Measurements from ENCODE around the gene ZFYVE19.

ZFYVE19 gene

GRCh38 chr15:40807028-40807887, at the start of gene ZFYVE19, which contains the start of gene DNAJC17:
ZFYVE19 (plus strand) TSS chr15:40807089; CDS start chr15:40807590, 501 bp downstream.
DNAJC17 (minus strand) TSS chr15:40807473; CDS start chr15:40807446, 27 bp downstream.
- TF ChIP-seq GATA2 (IDR thresholded peaks at IDR 0.05; ENCODE audit: low read depth, low read length) (no peak), GATA3 (IDR thresholded peaks at IDR 0.05; ENCODE audit: low read depth, low read length) (no peak)

- TF ChIP-seq GATA2 (IDR thresholded peaks at IDR 0.05; ENCODE audit: low read depth, low read length) (no peak), GATA3 (IDR thresholded peaks at IDR 0.05; ENCODE audit: low read depth, low read length) (no peak)
Measured at GRCh38 chr15:40759961-40760360, 46.9 kb upstream of the ZFYVE19 start.

GRCh38 chr15:40762919-40763800, 43.7 kb upstream of the ZFYVE19 start:
- TF ChIP-seq GATA2 (IDR thresholded peaks at IDR 0.05; ENCODE audit: low read depth, low read length) (no peak), GATA3 (IDR thresholded peaks at IDR 0.05; ENCODE audit: low read depth, low read length) (no peak)

- TF ChIP-seq GATA2 (IDR thresholded peaks at IDR 0.05; ENCODE audit: low read depth, low read length), result no peak
- no peak for TF ChIP-seq GATA3 (IDR thresholded peaks at IDR 0.05; ENCODE audit: low read depth, low read length)
Measured at GRCh38 chr15:40763801-40764628, 42.9 kb upstream of the ZFYVE19 start, which contains the start of gene GCHFR. GCHFR (plus strand) TSS chr15:40764068; CDS start chr15:40764181, 113 bp downstream.

- no peak for TF ChIP-seq GATA2 (IDR thresholded peaks at IDR 0.05; ENCODE audit: low read depth, low read length)
- no peak for TF ChIP-seq GATA3 (IDR thresholded peaks at IDR 0.05; ENCODE audit: low read depth, low read length)
Measured at GRCh38 chr15:40764629-40765103, 42.2 kb upstream of the ZFYVE19 start.

GRCh38 chr15:40766194-40766815, 40.6 kb upstream of the ZFYVE19 start:
- TF ChIP-seq GATA3 (IDR thresholded peaks at IDR 0.05; ENCODE audit: low read depth, low read length) (no peak), GATA2 (IDR thresholded peaks at IDR 0.05; ENCODE audit: low read depth, low read length) (no peak)

GRCh38 chr15:40766906-40767837, 39.7 kb upstream of the ZFYVE19 start:
- TF ChIP-seq GATA3 (IDR thresholded peaks at IDR 0.05; ENCODE audit: low read depth, low read length) (no peak), GATA2 (IDR thresholded peaks at IDR 0.05; ENCODE audit: low read depth, low read length) (no peak)

- TF ChIP-seq GATA3 (IDR thresholded peaks at IDR 0.05; ENCODE audit: low read depth, low read length) (no peak), GATA2 (IDR thresholded peaks at IDR 0.05; ENCODE audit: low read depth, low read length) (no peak)
Measured at GRCh38 chr15:40767838-40768500, 38.9 kb upstream of the ZFYVE19 start.

- TF ChIP-seq GATA3 (IDR thresholded peaks at IDR 0.05; ENCODE audit: low read depth, low read length), result no peak
- no peak for TF ChIP-seq GATA2 (IDR thresholded peaks at IDR 0.05; ENCODE audit: low read depth, low read length)
Measured at GRCh38 chr15:40768521-40769273, 38.2 kb upstream of the ZFYVE19 start.

GRCh38 chr15:40769274-40770146, 37.4 kb upstream of the ZFYVE19 start, which contains the start of gene C15orf62:
C15orf62 (plus strand) TSS chr15:40769980; CDS start chr15:40770496, 516 bp downstream.
- TF ChIP-seq GATA2 (IDR thresholded peaks at IDR 0.05; ENCODE audit: low read depth, low read length) (no peak), GATA3 (IDR thresholded peaks at IDR 0.05; ENCODE audit: low read depth, low read length) (no peak)
